ENCODE data around the gene LRFN5. TPM values are rescaled to one million over a fixed set of nuclear protein-coding genes. Genes with fewer than 3 reads are reported as not detected.

Gene LRFN5
- total RNA-seq = 13.2 and 33.6 TPM in 2 replicates

DNA sequence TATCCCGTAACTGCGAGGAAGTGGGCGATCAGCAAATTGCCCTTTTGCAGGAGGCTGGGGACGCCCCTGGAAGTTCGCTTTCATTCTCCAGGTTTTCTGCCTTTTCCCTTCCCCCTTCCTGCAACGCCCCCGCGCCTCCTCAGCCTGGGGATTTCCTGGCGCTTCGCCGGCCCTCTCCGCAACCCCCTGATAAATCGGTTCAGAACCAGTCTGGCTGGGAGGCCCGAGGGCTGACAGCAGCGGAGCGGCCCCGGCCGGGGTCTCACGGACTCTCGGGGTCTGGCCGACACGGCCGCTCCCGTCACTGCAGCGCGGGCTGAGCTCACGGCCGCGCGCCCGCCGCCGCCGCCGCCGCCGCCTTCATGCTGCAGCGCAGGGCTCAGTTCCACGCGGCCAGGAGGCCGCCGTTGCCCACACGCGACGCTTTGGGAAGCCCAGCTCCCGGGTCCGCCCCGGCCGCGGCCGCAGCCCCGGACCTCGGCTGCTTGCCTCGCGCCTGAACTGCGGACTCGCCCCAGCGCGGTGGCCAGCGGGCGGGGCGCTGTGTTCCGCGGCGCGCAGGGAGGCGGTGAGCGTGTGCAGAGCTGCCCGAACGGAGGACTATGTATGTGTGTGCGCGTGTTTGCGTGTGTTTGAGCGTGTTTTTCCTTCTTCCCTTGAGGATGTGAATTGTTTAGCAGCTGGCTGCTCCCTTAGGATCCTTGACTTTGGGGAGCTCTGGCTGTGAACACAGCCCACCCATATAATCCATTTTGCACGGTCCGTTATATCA is at the start of gene LRFN5:
Gene LRFN5, plus strand, starts transcription at position 345 of the 772 bp plus-strand sequence.

